Ishikawa (cell line): ENCODE data around the gene FBF1.

Source experiments
- CEBPB ChIP-seq: IDR thresholded peaks from 2 replicates; pipeline ENCODE4 v1.6.1; 2012
- CREB1 ChIP-seq: IDR thresholded peaks from 2 replicates; pipeline ENCODE4 v1.6.1; 2012; ENCODE audit warnings: low read depth
- EGR1 ChIP-seq: IDR thresholded peaks from 2 replicates; pipeline ENCODE4 v1.6.1; 2012
- EP300 ChIP-seq: IDR thresholded peaks from 2 replicates; pipeline ENCODE4 v1.6.1; 2012; ENCODE audit warnings: borderline replicate concordance
- FOXM1 ChIP-seq: IDR thresholded peaks from 2 replicates; pipeline ENCODE4 v1.6.1; 2012; ENCODE audit warnings: low read depth, borderline replicate concordance
- MAX ChIP-seq: IDR thresholded peaks from 2 replicates; pipeline ENCODE4 v1.6.1; 2012
- NFIC ChIP-seq: IDR thresholded peaks from 2 replicates; pipeline ENCODE4 v1.6.1; 2012
- RAD21 ChIP-seq: IDR thresholded peaks from 2 replicates; pipeline ENCODE4 v1.6.1; 2012; ENCODE audit warnings: low read depth
- REST ChIP-seq: IDR thresholded peaks from 2 replicates; pipeline ENCODE4 v1.6.1; 2012; ENCODE audit warnings: low read depth, mild to moderate bottlenecking
- TAF1 ChIP-seq: IDR thresholded peaks from 2 replicates; pipeline ENCODE4 v1.6.1; 2012; ENCODE audit warnings: low read depth, mild to moderate bottlenecking
- TCF12 ChIP-seq: IDR thresholded peaks from 2 replicates; pipeline ENCODE4 v1.6.1; 2012; ENCODE audit warnings: low read depth
- TEAD4 ChIP-seq: IDR thresholded peaks from 2 replicates; pipeline ENCODE4 v1.6.1; 2012
- USF1 ChIP-seq: IDR thresholded peaks from 2 replicates; pipeline ENCODE4 v1.6.1; 2012
- YY1 ChIP-seq: IDR thresholded peaks from 2 replicates; pipeline ENCODE4 v1.6.1; 2012; ENCODE audit warnings: low read depth
- ZBTB7A ChIP-seq: IDR thresholded peaks from 2 replicates; pipeline ENCODE4 v1.6.1; 2012; ENCODE audit warnings: low read depth

FBF1 gene

GRCh38 chr17:75878174-75878998 is 62.5 kb downstream of the FBF1 start, which contains the start of gene TRIM47:
TSS of gene TRIM47 (minus strand) at chr17:75878581. CDS start at chr17:75878548, 33 bp downstream.
- TF ChIP-seq FOXM1 = no peak
- no peak for TF ChIP-seq REST
- no peak; the same call in 1 of the 2 replicates for TF ChIP-seq YY1
- 0 out of 2 replicates have a peak, but pooled peaks have one; percentile 12 for TF ChIP-seq EP300
- TF ChIP-seq TEAD4 = 0 out of 2 replicates have a peak, but pooled peaks have one; percentile 14
- peak; percentile 94; the same call in 1 of the 2 replicates for TF ChIP-seq ZBTB7A
- TF ChIP-seq MAX = peak; percentile 76

- TF ChIP-seq TAF1 (no peak), CREB1 (no peak), TCF12 (no peak), USF1 (peak; percentile 40; the same call in 1 of the 2 replicates), EGR1 (no peak), MAX (peak; percentile 90), REST (no peak), TEAD4 (no peak), RAD21 (peak; percentile 23; the same call in 1 of the 2 replicates), YY1 (peak; percentile 71; the same call in 1 of the 2 replicates), EP300 (no peak; the same call in 1 of the 2 replicates), NFIC (no peak)
These were observed 63.1 kb downstream of the FBF1 start for GRCh38 chr17:75877752-75878173.

GRCh38 chr17:75876938-75877751 is 63.7 kb downstream of the FBF1 start:
- TF ChIP-seq EP300 (peak; percentile 58; the same call in 1 of the 2 replicates), RAD21 (peak; percentile 46; the same call in 1 of the 2 replicates), CEBPB (no peak), FOXM1 (no peak), NFIC (peak; percentile 92), CREB1 (no peak), MAX (no peak), USF1 (0 out of 2 replicates have a peak, but pooled peaks have one; percentile 15), TCF12 (peak; percentile 76), ZBTB7A (peak; percentile 83), TEAD4 (peak; percentile 62), EGR1 (peak; percentile 77), TAF1 (0 out of 2 replicates have a peak, but pooled peaks have one; percentile 2), REST (no peak), YY1 (no peak)
